Body of pancreas (tissue), 4 donors: ENCODE results near the gene RNF169. TPM values are rescaled to one million over a fixed set of nuclear protein-coding genes. Genes with fewer than 3 reads are reported as not detected.
A peak's percentile ranks its signal among the peaks of the same experiment; 100 is the strongest.

Experiments
- ATAC-seq: fragments of 150-250 bp; one replicate; pipeline ENCODE4 v1.9.1; 2016
- DNase-seq, 4 donors: peaks; one replicate each; pipeline ENCODE4 v3.0.0-alpha.2; 2019
- H3K27ac ChIP-seq, 4 donors: fragments of 200-600 bp; sonication (generic); 1 replicate in 3 of 4; 2 replicates in 1 of 4; pipeline versions ENCODE4 v1.5.1 to v1.6.1; 2016 to 2019; ENCODE audit warnings: mild to moderate bottlenecking in 1 of 4, mixed read lengths in 1 of 4, moderate library complexity in 1 of 4
- H3K27me3 ChIP-seq, 2 donors: fragments of 200-600 bp; sonication (generic); one replicate each; pipeline ENCODE4 v1.6.0; 2016; ENCODE audit warnings: mild to moderate bottlenecking in 1 of 2
- H3K36me3 ChIP-seq, 2 donors: fragments of 200-600 bp; sonication (generic); replicated peaks in 1 of 2; 2 replicates each; pipeline ENCODE4 v1.5.1; 2016; ENCODE audit warnings: low read depth in 2 of 2; ENCODE audit not compliant: insufficient read depth in 1 of 2
- H3K4me1 ChIP-seq: fragments of 200-600 bp; sonication (generic); one replicate; pipeline ENCODE4 v1.6.0; 2016
- H3K4me3 ChIP-seq, 2 donors: fragments of 200-600 bp; sonication (generic); 1 replicate in 1 of 2; 2 replicates in 1 of 2; pipeline ENCODE4 v1.5.1; 2016 to 2019
- H3K9me3 ChIP-seq, 3 donors: fragments of 200-600 bp; sonication (generic); 1 replicate in 2 of 3; 2 replicates in 1 of 3; pipeline ENCODE4 v1.5.1; 2016
- POLR2A ChIP-seq, 3 donors: fragments of 450-650 bp; IDR thresholded peaks; one replicate each; pipeline ENCODE4 v1.6.1; 2016; ENCODE audit warnings: antibody characterized with exemption in 3 of 3, mild to moderate bottlenecking in 2 of 3
- WGBS, 2 donors: methylation state at CpG; one replicate each; pipeline ENCODE4 v1.1.5; 2017; 5-methylcytosine and 5-hydroxymethylcytosine counted together
- intact Hi-C: fragments of 100-400 bp; cut with DNase I; formaldehyde crosslinking; loops from one replicate; pipeline ENCODE4 v1.15.1; 2023
- total RNA-seq, 2 donors: library from RNA; depleted of rRNA; stranded (reverse); fragments of >200 nt; gene quantifications; one replicate each; pipeline ENCODE4 v1.1.0, GENCODE V29; 2016
- TF ChIP-seq, protein P1 (sequence below), 7 experiments: fragments of 450-650 bp in 4 of 7; fragments of 200-600 bp in 3 of 7; sonication (generic) in 3 of 7; IDR thresholded peaks; one replicate each; pipeline ENCODE4 v1.5.1; 2016 to 2019; ENCODE audit warnings: antibody characterized with exemption in 7 of 7

RNF169 gene, protein sequence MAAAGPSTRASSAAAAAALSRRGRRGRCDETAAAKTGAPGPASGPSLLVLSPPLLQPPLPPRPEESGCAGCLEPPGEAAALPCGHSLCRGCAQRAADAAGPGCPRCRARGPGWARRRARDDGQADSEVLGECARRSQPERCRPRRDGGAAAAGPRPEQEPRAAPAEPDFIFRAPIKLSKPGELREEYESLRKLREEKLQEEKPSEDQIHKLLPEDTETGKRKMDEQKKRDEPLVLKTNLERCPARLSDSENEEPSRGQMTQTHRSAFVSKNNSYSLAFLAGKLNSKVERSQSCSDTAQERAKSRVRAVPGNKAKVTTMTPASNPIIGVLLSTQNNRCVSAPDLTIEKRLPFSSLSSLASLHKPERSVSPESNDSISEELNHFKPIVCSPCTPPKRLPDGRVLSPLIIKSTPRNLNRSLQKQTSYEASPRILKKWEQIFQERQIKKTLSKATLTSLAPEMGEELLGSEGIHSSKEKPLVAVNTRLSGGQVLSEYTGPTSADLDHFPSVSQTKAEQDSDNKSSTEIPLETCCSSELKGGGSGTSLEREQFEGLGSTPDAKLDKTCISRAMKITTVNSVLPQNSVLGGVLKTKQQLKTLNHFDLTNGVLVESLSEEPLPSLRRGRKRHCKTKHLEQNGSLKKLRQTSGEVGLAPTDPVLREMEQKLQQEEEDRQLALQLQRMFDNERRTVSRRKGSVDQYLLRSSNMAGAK
- 10 to 100 TPM; 10.2 to 15.0 TPM for total RNA-seq

DNA sequence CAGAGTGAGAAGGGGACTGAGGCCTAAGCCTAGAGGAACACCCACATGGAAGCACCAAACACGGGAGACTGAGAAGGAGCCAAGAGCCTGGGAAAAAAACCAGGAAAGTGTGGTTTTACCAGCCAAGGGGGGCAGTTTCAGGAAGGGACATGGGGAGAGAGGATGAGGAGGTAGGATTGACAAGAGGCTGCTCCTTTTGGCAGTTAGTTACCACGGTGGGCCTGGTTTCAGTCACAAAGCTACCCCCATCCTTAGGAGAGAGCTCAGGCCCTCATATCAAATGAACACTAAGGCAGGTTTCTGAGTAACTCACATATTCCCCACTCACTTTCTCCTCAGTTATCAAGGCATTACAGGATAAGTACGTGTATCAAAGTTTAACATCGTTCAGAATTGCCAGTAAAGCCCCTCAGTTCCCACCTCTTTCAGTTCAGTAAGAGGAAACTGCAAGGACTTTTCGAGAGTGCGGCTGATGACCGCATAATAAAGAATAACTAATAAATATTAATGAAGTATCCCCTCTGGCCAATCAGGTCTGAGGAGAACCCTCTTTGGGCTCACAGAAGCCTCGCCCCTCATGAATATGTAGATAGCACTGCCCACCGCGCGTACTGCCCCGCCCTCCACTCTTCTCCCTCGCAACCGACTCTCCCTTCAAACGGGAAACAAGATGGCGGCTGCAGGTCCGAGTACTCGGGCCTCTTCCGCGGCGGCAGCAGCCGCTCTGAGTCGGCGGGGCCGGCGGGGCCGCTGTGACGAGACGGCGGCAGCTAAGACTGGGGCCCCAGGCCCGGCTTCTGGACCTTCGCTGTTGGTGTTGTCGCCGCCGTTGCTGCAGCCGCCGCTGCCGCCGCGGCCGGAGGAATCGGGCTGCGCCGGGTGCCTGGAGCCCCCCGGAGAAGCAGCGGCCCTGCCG, at the start of gene RNF169:
RNF169 (plus strand) TSS at position 639 of the 916 bp plus-strand sequence; CDS start at position 671, 32 bp downstream.
- peak; percentile 100 for ATAC-seq
- Histone ChIP-seq H3K9me3 (no peaks in the 10 kb centered on the region), H3K4me3 (peak within 1 kb of the TSS in 1 of 2 donors; percentile 37), H3K36me3 (no peaks in the 10 kb centered on the region), H3K4me1 (peaks cover 32% of the 10 kb centered on the region), H3K27ac (peak within 1 kb of the TSS; percentile 84 to 96 (median 94)), H3K27me3 (no peaks in the 10 kb centered on the region)
- TF ChIP-seq POLR2A (IDR thresholded peaks at IDR 0.05): peak; percentile 69 to 91 (median 81)
- TF ChIP-seq, protein P1, sequence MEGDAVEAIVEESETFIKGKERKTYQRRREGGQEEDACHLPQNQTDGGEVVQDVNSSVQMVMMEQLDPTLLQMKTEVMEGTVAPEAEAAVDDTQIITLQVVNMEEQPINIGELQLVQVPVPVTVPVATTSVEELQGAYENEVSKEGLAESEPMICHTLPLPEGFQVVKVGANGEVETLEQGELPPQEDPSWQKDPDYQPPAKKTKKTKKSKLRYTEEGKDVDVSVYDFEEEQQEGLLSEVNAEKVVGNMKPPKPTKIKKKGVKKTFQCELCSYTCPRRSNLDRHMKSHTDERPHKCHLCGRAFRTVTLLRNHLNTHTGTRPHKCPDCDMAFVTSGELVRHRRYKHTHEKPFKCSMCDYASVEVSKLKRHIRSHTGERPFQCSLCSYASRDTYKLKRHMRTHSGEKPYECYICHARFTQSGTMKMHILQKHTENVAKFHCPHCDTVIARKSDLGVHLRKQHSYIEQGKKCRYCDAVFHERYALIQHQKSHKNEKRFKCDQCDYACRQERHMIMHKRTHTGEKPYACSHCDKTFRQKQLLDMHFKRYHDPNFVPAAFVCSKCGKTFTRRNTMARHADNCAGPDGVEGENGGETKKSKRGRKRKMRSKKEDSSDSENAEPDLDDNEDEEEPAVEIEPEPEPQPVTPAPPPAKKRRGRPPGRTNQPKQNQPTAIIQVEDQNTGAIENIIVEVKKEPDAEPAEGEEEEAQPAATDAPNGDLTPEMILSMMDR (IDR thresholded peaks at IDR 0.05): no peak
- 0 to 2% methylated on average over 13 to 40 of the region's 47 CpGs for WGBS, 2 donors
- DNase-seq: peak; percentile 94 to 98 (median 96)
- intact Hi-C loops: no loop called here

DNA sequence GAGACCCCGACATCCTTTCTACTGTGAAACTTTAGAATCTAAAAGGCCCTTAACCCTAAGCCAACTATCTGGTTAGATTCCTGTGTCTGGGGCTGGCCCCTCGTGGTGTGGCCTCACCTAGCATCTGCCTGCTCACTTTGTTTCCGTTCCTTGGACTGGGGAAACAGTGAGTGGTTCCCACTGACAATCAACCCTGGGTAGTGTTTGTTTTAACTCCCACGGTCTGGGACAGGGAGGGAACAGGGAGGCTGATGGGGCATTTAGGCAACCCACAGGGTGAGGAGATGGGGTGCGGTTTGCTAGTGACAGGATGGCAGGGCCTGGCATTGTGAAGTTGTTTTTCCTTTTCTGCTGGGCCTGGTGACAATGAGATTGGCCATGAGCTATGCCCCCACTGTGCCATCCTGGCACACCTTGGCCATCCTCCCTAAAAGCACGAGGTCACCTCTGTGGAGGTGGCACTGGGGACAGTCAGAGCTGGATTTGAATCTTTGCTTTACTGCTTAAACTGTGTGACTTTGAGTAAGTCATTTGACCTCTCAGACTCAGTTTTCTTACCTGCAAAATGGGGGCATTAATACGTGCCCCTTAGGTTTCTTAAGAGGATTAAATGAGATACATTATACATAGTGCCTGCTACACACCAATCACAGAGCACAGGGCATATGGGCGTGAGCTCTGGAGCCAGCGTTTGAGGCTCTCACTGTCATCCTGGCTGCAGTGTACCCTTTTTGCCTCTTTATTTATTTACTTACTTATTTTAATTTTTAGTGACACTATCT, 48.8 kb upstream of the RNF169 start:
- intact Hi-C loops: no loop called here
- Histone ChIP-seq H3K27me3 (no peaks in the 10 kb centered on the region), H3K4me3 (no peak overlapping the region), H3K4me1 (peaks cover 40% of the 10 kb centered on the region), H3K9me3 (no peaks in the 10 kb centered on the region), H3K36me3 (no peaks in the 10 kb centered on the region), H3K27ac (no peak overlapping the region)
- TF ChIP-seq, protein P1 (IDR thresholded peaks at IDR 0.05): no peak
- no peak for TF ChIP-seq POLR2A (IDR thresholded peaks at IDR 0.05)
- ATAC-seq (no peak), DNase-seq (no peak)
- 77 to 84% methylated on average over 7 to 9 of the region's 9 CpGs for whole genome bisulfite sequencing, 2 donors

DNA sequence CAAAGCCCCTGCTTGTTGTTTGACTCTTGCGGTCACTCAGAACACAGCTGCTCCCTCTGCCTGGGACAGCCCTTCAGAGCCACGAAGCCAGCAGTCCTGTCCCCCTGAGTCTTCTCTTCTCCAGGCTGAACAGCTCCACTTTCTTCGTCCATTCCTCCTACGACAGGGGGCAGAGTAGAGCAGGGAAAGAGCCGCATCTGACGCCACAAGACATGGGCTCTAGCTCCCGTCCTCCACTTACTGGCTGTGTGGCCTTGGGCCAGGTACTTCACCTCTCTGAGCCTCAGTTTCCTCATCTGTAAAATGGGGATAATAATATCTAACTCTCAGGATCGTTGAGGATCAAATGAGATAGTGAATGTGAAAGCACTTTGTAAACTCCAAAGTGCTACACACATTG, 47.3 kb upstream of the RNF169 start:
- H3K4me3 ChIP-seq: no peak overlapping the region
- H3K27me3 ChIP-seq: no peaks in the 10 kb centered on the region
- no peaks in the 10 kb centered on the region for H3K9me3 ChIP-seq
- DNase-seq: no peak
- H3K27ac ChIP-seq: no peak overlapping the region
- no peak for ATAC-seq
- 62 to 68% methylated on average over 8 of the region's 8 CpGs for WGBS, 2 donors
- intact Hi-C loops: no loop called here
- TF ChIP-seq POLR2A (IDR thresholded peaks at IDR 0.05): no peak
- TF ChIP-seq, protein P1 (IDR thresholded peaks at IDR 0.05): no peak
- peaks cover 32% of the 10 kb centered on the region for H3K4me1 ChIP-seq
- H3K36me3 ChIP-seq: no peaks in the 10 kb centered on the region

DNA sequence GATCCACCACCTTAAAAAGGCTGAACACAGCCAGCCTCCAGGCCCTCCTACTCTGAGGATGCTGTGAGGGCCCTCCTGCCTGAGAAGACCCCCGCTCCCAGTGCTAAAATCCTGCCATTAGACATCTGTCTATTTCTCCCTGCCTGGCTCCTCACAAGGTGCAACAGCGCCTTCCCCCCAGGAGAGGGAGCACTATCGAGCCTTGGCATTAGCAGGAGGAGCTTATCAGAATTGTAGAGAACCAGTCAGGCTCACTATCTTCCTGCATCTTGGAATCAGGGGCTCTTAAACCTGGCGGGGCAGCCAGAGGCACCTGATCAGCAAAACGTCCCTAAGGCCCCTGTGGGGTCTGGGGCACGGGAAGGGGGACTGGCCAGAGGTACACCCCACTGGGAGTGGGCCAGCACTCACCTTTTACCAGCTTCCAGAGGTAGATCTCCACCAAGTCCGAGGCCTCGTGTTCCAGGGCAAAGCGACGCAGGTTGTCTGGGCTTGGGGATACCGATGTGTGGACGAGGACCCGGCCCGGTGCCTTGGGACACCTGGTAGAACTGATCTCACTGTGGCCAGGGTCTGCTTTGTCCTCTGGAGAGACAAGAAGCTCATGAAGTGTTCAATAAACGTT, 46.2 kb upstream of the RNF169 start:
- no peak overlapping the region for H3K4me3 ChIP-seq

More for the DNA sequence above, 46.2 kb upstream of the RNF169 start:
- H3K9me3 ChIP-seq: no peaks in the 10 kb centered on the region
- DNase-seq: peak; percentile 66 to 72 (median 69)
- H3K4me1 ChIP-seq: peaks cover 20% of the 10 kb centered on the region
- intact Hi-C loops: no loop called here
- H3K27me3 ChIP-seq: no peaks in the 10 kb centered on the region
- peak; percentile 79 for ATAC-seq
- 45 to 47% methylated on average over 12 to 15 of the region's 15 CpGs for WGBS, 2 donors
- H3K27ac ChIP-seq: no peak overlapping the region
- TF ChIP-seq, protein P1 (IDR thresholded peaks at IDR 0.05): peak; percentile 80 to 96 (median 81)
- no peak for TF ChIP-seq POLR2A (IDR thresholded peaks at IDR 0.05)
- H3K36me3 ChIP-seq: no peaks in the 10 kb centered on the region
